Hippocampal formation (tissue), 2 donors: ENCODE measurements around the gene FOXK1.
"Not testable (repeated sequence)": the region's sequence is repeated elsewhere in the genome, so short reads cannot be mapped to it uniquely, and the experiment has no call there.

ENCODE experiments used
- DNase-seq, 2 donors: peaks; one replicate each; lab custom pipeline; 2025; lab: John Stamatoyannopoulos, UW

FOXK1 gene

GRCh38 chr7:4785371-4785770, 103.3 kb downstream of the FOXK1 start:
- no peak for DNase-seq

DNA sequence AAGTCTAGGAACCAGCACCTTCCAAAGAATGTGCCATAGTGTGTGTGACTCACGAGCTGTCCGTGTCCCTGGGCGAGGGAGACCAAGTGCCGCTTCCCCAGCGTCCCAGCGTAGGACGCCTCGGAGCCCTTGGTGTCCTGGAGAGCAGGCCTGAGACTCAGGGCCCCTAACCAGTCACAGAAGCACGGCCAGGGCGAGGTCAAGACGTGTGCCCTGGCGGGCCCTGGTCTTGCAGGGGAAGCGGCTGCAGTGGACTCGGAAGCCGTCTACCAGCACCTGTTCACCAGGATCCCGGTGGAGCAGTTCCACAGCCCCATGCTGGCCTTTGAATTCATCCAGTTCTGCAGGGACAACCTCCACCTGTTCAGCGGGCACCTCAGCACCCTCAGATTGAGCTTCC, 103.9 kb downstream of the FOXK1 start:
- no peak for DNase-seq

DNA sequence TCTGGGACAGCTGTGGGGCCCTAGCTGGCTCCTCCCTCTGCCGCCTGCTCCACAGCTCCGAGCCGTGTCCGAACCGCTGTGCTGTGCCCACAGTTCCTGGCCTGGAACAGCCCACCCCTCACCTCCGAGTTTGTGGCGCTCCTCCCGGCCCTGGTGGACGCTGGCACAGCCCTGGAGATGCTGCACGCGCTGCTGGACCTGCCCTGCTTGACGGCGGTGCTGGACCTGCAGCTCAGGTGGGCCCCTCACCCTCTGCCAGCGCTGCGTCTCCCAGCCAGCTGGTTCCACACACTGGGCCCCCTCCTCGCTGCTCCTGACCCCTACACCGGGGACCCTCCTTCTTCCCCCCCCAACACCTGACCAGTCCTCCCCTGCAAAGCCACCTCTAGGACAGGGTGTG, 105.4 kb downstream of the FOXK1 start:
- no peak for DNase-seq

- DNase-seq, result no peak
These were observed 106.0 kb downstream of the FOXK1 start for GRCh38 chr7:4787947-4788626.

DNA sequence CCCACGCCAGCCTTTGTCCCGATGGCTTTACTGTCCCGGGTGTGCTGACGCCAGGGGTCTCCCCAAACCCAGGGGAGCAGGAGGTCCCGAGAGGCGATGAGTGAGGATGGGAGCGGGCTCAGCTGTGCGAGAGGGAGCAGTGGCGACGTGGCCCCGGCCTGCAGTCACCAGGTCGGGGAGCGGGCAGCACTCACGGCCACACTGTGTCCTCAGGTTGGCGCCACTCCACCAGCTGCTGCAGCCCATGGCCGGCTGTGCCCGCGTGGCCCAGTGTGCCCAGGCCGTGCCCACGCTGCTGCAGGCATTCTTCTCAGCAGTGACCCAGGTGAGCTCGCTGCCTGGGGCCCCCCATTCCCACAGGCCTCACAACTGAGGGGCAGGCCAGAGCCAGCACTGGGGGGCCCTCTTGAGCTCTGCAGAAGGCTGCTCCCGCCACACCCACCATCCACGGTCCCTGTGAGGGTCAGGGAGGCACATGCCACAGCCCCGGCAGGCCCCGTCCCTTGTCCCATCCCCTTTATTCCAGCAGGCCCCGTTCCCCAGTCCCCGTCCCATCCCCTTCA, 106.6 kb downstream of the FOXK1 start:
- no peak for DNase-seq

- no peak for DNase-seq
These were observed 107.3 kb downstream of the FOXK1 start for GRCh38 chr7:4789194-4790077.

DNA sequence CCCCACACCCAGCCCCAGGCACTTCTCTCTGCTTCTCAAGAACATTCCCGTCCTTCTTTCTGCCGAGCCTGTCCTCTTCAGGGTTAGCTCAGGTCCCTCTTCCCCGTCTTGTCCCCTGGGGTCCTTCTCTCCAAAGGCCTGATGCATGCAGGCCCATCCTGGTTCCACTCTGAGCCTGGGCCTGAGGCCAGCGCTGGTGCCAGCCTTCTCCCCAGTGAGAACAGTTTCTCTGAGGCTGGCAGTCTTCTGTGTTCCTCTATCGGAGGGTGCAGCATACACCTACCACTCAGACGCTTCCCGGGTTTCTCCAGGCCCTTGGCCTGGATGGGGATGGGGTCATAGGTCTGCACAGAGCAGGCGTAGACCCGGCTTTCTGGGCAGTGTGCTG, 108.0 kb downstream of the FOXK1 start:
- DNase-seq, result no peak

GRCh38 chr7:4790516-4790991, 108.5 kb downstream of the FOXK1 start:
- DNase-seq, result no peak

- no peak for DNase-seq
These were observed 109.1 kb downstream of the FOXK1 start for GRCh38 chr7:4791101-4791737.

DNA sequence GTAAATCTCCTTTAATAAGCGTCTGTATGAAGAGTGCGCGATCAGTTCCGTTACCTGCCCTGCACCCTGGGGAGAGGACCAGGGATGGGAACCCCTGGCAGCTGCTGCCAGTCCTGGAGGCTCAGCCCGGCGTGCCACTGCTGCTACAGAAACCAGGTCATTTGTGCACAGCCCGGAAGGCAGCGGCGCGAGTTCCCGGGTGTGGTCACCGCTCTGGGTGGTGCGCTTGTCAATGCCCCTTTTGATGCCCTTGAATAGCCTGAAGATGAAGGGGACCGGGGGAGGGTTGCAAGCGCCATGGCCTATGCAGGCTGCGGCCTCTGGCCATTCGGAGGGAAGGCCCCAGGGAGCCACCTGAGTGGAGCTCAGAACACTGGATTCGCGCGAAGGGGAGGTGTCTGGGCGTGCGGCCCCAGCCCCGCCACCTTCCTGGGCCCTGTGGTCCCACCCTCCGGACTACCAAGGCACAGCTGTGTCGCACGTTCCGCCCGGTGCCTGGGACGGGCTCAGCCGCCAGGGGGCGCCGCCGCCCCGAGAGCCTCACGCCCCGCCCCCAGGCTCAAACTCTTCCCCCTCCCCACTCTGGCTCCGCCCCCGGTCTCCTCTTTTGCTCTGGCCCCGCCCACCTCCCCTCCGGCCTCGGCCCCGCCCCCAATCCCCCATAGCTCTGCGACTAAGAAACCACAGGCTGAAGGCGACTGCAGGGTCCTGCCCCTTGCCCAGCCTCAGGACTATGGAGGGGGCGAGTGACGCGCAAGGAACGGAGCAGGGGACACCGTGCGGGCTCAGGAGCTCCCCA, 109.8 kb downstream of the FOXK1 start:
- DNase-seq, result peak; percentile 62 to 68

DNA sequence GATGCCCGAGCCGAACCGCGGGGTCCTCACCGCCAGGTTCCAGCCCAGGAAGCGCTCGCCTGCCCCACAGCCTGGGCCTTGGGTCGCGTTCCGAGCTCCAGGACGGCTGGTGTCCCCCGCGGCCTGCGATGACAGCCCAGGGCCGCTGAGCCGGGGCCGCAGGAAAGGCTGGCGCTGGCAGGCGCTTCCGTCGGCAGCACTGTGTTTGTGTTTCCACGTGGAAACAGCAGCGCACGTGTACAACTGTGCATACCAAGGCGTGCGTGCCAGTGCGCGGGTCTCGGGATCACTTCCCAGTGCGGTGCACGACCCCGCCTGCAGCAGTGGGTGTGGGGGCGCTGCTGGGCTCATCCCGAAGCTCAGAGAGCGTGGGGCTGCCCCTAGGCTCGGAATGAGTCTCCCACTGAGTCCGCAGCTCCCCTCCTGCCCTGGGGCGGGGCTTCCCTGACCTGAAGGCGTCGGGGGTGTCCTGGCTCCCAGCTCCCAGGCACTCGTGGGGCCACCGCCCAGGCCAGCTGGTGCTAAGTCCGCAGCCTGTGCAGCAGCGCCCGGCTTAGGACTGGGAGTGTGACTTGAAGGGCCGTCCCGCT, 110.5 kb downstream of the FOXK1 start:
- peak in 1 of 2 donors; percentile 16 for DNase-seq

DNA sequence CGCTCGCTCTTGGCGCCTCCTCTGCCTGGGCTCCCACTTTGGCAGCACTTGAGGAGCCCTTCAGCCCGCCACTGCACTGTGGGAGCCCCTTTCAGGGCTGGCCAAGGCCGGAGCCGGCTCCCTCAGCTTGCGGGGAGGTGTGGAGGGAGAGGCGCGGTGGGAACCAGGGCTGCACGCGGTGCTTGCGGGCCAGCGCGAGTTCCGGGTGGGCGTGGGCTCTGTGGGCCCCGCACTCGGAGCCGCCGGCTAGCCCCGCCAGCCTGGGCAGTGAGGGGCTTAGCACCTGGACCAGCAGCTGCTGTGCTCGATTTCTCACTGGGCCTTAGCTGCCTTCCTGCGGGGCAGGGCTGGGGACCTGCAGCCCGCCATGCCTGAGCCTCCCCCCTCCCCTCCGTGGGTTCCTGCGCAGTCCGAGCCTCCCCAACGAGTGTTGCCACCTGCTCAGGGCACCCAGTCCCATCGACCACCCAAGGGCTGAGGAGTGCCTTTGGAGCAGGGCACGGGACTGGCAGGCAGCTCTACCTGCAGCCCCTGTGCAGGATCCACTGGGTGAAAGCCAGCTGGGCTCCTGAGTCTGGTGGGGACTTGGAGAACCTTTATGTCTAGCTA, 111.4 kb downstream of the FOXK1 start:
- not testable (repeated sequence) for DNase-seq

DNA sequence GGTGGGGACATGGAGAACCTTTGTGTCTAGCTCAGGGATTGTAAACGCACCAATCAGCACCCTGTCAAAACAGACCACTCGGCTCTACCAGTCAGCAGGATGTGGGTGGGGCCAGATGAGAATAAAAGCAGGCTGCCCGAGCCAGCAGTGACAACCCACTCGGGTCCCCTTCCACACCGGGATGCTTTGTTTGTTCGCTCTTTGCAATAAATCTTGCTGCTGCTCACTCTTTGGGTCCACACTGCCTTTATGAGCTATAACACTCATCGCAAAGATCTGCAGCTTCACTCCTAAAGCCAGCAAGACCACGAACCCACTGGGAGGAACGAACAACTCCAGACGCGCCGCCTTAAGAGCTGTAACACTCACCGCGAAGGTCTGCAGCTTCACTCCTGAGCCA, 112.1 kb downstream of the FOXK1 start:
- DNase-seq, result not testable (repeated sequence)

DNA sequence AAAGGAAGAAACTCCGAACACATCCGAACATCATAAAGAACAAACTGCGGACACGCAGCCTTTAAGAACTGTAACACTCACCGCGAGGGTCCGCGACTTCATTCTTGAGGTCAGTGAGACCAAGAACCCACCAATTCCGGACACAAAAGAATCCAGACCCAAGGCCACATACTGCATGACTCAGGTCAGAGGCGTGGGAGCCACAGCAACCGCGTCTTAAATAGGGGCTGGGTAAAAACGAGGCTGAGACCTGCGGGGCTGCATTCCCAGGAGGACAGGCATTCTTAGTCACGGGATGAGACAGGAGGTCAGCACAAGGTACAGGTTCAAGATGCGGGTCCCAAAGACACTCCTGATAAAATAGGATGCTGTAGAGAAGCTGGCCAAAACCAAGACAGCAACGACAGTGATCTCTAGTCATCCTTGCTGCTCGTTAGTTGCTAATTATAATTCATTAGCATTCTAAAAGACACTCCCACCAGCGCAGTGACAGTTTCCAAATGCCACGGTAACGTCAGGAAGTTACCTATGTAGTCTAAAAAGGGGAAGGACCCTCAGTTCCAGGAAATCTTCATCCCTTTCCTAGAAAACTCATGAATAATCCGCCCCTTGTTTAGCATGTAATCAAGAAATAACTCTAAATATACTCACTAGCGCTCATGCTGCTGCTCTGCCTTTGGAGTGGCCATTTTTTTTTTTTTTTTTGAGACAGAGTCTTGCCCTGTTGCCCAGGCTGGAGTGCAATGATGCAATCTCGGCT, 112.7 kb downstream of the FOXK1 start:
- no peak for DNase-seq

- DNase-seq, result no peak
These were observed 114.4 kb downstream of the FOXK1 start for GRCh38 chr7:4796453-4796852.

GRCh38 chr7:4797858-4798705, 116.0 kb downstream of the FOXK1 start:
- DNase-seq, result peak in 1 of 2 donors; percentile 59

GRCh38 chr7:4798706-4799235, 116.7 kb downstream of the FOXK1 start:
- DNase-seq, result no peak

DNA sequence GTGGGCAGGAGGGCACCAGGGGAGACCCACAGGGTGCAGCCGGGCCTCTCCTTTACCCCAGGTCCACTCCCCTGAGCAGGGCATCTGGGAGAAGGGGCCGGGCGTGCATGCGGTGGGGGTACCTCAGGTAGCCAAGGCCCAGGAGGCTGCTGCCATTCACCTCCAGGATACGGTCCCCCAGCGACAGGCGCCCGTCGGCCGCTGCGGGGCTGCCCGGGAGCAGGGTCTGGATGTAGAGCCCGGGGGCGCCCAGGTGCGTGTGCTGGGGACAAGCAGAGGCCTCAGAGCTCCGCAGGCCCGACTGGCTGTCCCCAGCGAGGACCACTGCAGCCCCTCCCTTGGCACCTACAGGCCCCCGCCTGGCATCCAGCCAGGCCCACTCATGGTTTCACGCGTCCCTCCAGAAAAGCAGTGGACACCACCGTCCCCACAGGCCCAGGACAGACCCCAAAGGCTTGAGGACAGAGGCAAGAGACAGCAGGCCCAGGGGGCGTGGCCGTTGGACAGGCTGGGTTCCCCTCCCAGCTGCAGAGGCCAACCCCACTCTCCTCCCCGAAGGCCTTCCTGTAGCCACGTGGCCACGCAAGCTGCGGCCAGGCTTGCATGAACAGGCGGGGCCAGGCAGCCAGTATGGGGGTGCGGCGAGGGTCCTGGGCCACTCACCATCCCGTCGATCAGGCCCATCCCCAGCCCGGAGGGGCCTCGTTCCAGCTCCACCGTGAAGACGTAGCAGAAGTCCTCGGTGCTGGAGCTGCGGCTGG, 117.6 kb downstream of the FOXK1 start:
- no peak for DNase-seq
